Epidermal melanocyte (primary cell): ENCODE measurements around the gene CDC37.
"Not testable (repeated sequence)": the region's sequence is repeated elsewhere in the genome, so short reads cannot be mapped to it uniquely, and the experiment has no call there.

Source experiments
- DNase-seq: peaks from one replicate; pipeline ENCODE4 v3.0.0; 2011; ENCODE audit warnings: low spot score; ENCODE audit not compliant: insufficient read length

The CDC37 gene

GRCh38 chr19:10420444-10421239 lies 17.3 kb upstream of the CDC37 start, which contains the start of gene PDE4A:
TSS of gene PDE4A (plus strand) at chr19:10420538. CDS start at chr19:10420765, 227 bp downstream.
- DNase-seq: peak; percentile 17

GRCh38 chr19:10419646-10420443 lies 16.5 kb upstream of the CDC37 start:
- DNase-seq: peak; percentile 37

- peak; percentile 2 for DNase-seq
Observed at GRCh38 chr19:10419200-10419645, 15.9 kb upstream of the CDC37 start.

GRCh38 chr19:10418485-10419199 lies 15.3 kb upstream of the CDC37 start:
- DNase-seq: peak; percentile 15

GRCh38 chr19:10418235-10418484 lies 14.8 kb upstream of the CDC37 start:
- no peak for DNase-seq

- DNase-seq: peak; percentile 17
Observed at GRCh38 chr19:10417541-10418234, 14.3 kb upstream of the CDC37 start.

GRCh38 chr19:10416380-10417257 lies 13.3 kb upstream of the CDC37 start:
- peak; percentile 96 for DNase-seq

- no peak for DNase-seq
Observed at GRCh38 chr19:10416083-10416379, 12.7 kb upstream of the CDC37 start.

GRCh38 chr19:10412257-10412977 lies 9.1 kb upstream of the CDC37 start:
- no peak for DNase-seq

GRCh38 chr19:10411224-10411623 lies 7.9 kb upstream of the CDC37 start:
- not testable (repeated sequence) for DNase-seq

GRCh38 chr19:10408511-10409283 lies 5.4 kb upstream of the CDC37 start:
- DNase-seq: peak; percentile 4

GRCh38 chr19:10407096-10407495 lies 3.8 kb upstream of the CDC37 start:
- DNase-seq: peak; percentile 11

GRCh38 chr19:10406191-10406590 lies 2.8 kb upstream of the CDC37 start:
- no peak for DNase-seq

GRCh38 chr19:10404888-10405820 lies 1.8 kb upstream of the CDC37 start:
- peak; percentile 3 for DNase-seq

- DNase-seq: peak; percentile 22
Observed at GRCh38 chr19:10402441-10403038, 802 bp downstream of the CDC37 start.

GRCh38 chr19:10399878-10400277 lies 3.5 kb downstream of the CDC37 start:
- peak; percentile 13 for DNase-seq

- not testable (repeated sequence) for DNase-seq
Observed at GRCh38 chr19:10399340-10399739, 4.0 kb downstream of the CDC37 start.

- DNase-seq: no peak
Observed at GRCh38 chr19:10398819-10399218, 4.5 kb downstream of the CDC37 start.
